Spleen (tissue), 7 donors: ENCODE measurements around the gene SLC38A11.

Source experiments
- POLR2AphosphoS5 ChIP-seq, 3 donors: sonication (generic); formaldehyde crosslinking; IDR thresholded peaks; one replicate each; pipeline ENCODE4 v1.5.1; 2017; ENCODE audit warnings: antibody characterized with exemption in 3 of 3
- TF ChIP-seq, protein P1 (sequence below), 11 experiments: fragments of 200-600 bp in 7 of 11; fragments of 450-650 bp in 4 of 11; sonication (generic) in 4 of 11; IDR thresholded peaks in 8 of 11; conservative IDR thresholded peaks in 3 of 11; 1 replicate in 7 of 11; 2 replicates in 4 of 11; pipeline versions ENCODE4 v1.4.0 to v1.8.0; 2016 to 2021; ENCODE audit warnings: antibody characterized with exemption in 11 of 11, inconsistent platforms in 4 of 11, mild to moderate bottlenecking in 1 of 11
- donor health status: DM: no; HTN: no; CAD: no; lungs with moderate emphysema.
- donor health status: DM: no; HTN: no; CAD: no.
- donor health status: DM: no; HTN: no; CAD: no.

GRCh38 chr2:164917296-164917903 is 37.9 kb downstream of the SLC38A11 start:
- TF ChIP-seq POLR2AphosphoS5 (IDR thresholded peaks at IDR 0.05) = no peak
- TF ChIP-seq, protein P1, sequence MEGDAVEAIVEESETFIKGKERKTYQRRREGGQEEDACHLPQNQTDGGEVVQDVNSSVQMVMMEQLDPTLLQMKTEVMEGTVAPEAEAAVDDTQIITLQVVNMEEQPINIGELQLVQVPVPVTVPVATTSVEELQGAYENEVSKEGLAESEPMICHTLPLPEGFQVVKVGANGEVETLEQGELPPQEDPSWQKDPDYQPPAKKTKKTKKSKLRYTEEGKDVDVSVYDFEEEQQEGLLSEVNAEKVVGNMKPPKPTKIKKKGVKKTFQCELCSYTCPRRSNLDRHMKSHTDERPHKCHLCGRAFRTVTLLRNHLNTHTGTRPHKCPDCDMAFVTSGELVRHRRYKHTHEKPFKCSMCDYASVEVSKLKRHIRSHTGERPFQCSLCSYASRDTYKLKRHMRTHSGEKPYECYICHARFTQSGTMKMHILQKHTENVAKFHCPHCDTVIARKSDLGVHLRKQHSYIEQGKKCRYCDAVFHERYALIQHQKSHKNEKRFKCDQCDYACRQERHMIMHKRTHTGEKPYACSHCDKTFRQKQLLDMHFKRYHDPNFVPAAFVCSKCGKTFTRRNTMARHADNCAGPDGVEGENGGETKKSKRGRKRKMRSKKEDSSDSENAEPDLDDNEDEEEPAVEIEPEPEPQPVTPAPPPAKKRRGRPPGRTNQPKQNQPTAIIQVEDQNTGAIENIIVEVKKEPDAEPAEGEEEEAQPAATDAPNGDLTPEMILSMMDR (IDR thresholded peaks at IDR 0.05 in 8 of 11, conservative IDR thresholded peaks at IDR 0.05 in 3 of 11) = peak in 1 of 11 experiments; percentile 26
